ENCODE results near the gene GPR151.

The GPR151 gene

GRCh38 chr5:146474065-146474464 is 41.9 kb downstream of the GPR151 start:
- TF ChIP-seq, protein P1, sequence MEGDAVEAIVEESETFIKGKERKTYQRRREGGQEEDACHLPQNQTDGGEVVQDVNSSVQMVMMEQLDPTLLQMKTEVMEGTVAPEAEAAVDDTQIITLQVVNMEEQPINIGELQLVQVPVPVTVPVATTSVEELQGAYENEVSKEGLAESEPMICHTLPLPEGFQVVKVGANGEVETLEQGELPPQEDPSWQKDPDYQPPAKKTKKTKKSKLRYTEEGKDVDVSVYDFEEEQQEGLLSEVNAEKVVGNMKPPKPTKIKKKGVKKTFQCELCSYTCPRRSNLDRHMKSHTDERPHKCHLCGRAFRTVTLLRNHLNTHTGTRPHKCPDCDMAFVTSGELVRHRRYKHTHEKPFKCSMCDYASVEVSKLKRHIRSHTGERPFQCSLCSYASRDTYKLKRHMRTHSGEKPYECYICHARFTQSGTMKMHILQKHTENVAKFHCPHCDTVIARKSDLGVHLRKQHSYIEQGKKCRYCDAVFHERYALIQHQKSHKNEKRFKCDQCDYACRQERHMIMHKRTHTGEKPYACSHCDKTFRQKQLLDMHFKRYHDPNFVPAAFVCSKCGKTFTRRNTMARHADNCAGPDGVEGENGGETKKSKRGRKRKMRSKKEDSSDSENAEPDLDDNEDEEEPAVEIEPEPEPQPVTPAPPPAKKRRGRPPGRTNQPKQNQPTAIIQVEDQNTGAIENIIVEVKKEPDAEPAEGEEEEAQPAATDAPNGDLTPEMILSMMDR (IDR thresholded peaks at IDR 0.05; ENCODE audit: extremely low read depth, missing control alignments), result no peak
- DNase-seq (ENCODE audit: low spot score), result no peak

DNA sequence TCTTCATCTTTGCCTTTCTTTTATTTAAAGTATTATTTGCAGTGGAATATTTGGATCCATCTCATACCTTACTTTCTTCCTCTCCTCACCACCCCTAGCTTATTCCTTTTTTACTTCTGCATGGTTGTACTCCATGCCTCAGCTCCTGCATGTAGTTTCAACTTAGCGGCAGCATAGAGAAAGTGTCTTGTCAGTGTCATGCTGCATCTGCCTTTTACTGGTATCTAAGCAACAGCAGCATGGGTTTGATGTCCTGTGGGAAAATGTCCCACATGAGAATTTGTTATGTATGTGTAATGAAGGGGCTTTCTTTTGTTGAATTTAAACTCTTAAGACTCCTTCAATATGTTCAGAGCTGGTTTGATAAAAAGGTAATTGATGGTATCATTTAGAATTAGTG is 48.2 kb downstream of the GPR151 start:
- DNase-seq (ENCODE audit: low spot score), result no peak
- TF ChIP-seq, protein P1 (IDR thresholded peaks at IDR 0.05; ENCODE audit: extremely low read depth, missing control alignments), result no peak

DNA sequence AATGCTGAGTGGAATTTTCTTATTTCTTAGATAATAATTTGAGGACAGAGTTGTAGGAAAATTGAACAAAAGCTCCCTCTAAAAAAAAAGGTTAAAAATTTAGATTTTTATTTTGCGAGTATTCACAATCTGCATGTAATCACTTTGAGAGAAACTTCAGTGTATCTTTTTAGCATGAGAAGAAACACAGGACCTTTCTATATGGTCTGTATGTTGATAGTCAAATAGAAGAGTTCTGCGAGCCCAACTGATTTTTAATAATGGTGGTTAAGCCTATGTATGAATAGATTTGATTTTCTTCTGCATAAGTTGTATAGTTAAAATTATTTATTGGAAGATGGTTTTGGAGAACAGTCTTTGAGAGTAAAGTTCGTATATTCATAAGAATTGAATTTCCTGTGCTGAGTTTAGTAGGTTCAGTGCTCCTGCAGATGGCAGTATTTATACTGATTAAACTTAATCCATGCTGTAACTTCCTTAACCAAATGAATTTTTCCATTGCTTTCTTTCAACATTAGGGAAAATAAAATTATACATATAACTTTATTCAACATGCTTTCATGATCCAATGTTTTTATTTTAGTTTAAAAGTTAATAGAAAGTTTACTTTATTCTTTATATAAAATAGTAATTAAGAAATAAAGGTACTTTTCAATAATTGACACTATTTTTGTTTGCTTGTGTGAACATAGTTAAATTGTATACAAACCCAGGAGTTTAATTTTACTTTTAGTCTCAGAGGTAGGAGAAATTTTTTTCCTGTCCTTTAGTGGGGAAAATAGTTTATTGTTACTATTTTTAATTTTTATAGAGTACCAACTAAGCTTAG is 49.3 kb downstream of the GPR151 start:
- DNase-seq (ENCODE audit: low spot score), result no peak
- TF ChIP-seq, protein P1 (IDR thresholded peaks at IDR 0.05; ENCODE audit: extremely low read depth, missing control alignments), result no peak

DNA sequence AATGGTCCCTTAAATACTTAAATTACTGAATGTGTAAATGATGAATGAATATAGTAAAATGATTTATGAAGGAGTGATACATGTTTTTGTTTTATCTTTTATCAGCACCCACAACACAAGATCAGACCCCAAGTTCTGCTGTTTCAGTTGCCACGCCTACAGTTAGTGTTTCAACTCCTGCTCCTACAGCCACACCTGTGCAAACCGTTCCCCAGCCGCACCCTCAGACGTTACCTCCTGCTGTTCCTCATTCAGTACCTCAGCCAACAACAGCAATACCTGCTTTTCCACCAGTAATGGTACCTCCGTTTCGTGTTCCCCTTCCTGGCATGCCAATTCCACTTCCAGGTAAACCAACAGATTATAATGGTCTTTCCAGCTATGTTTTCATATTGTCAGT is 52.5 kb downstream of the GPR151 start:
- TF ChIP-seq, protein P1 (IDR thresholded peaks at IDR 0.05; ENCODE audit: extremely low read depth, missing control alignments), result no peak
- no peak for DNase-seq (ENCODE audit: low spot score)
